ENCODE measurements around the gene RFX3. TPM values are rescaled to one million over a fixed set of nuclear protein-coding genes. Genes with fewer than 3 reads are reported as not detected.

The RFX3 gene
- total and polyA plus RNA-seq, 2 donors (not counting 3 experiments of a cell fraction or from before 2014, with no cell fraction given): 4.8 to 10.5 TPM

GRCh38 chr9:3492214-3492613, 33.6 kb downstream of the RFX3 start:
- CTCF ChIA-PET: no interaction called here
- peaks cover 5% of the 10 kb centered on the region for H3K4me1 ChIP-seq (ENCODE audit: control insufficient read depth, extremely low read depth, insufficient read depth, low read length)
- no peaks in the 10 kb centered on the region for H3K9me3 ChIP-seq (replicated peaks; ENCODE audit: control insufficient read depth, insufficient read depth, low read length)
- no peak overlapping the region for H3K9ac ChIP-seq (replicated peaks; ENCODE audit: extremely low read depth, insufficient read depth, low read length)
- POLR2A ChIA-PET: no interaction called here
- no peaks in the 10 kb centered on the region for H3K9me1 ChIP-seq (replicated peaks; ENCODE audit: control insufficient read depth, extremely low read depth, insufficient read depth, low read length)
- no peak overlapping the region for H3K4me3 ChIP-seq (replicated peaks in 1 of 3; ENCODE audit: insufficient read depth in 1 of 3, low read depth in 1 of 3, low read length in 3 of 3)
- TF ChIP-seq POLR2A (IDR thresholded peaks at IDR 0.05; ENCODE audit: low read depth, low read length) (no peak), MYC (IDR thresholded peaks at IDR 0.05; ENCODE audit: low read depth, low read length) (no peak), CTCF (IDR thresholded peaks at IDR 0.05; ENCODE audit: extremely low read depth in 1 of 2, insufficient read depth in 1 of 2, low read depth in 1 of 2, low read length in 2 of 2) (no peak), GATA2 (IDR thresholded peaks at IDR 0.05; ENCODE audit: insufficient read depth, insufficient read length, low read depth, low read length) (no peak), FOS (IDR thresholded peaks at IDR 0.05; ENCODE audit: borderline replicate concordance, insufficient read depth, low read length) (no peak), EZH2 (IDR thresholded peaks at IDR 0.05; ENCODE audit: borderline replicate concordance, low read depth, low read length, severe bottlenecking) (no peak), POLR2AphosphoS5 (IDR thresholded peaks at IDR 0.05; ENCODE audit: insufficient read depth, low read depth, low read length) (no peak), JUN (IDR thresholded peaks at IDR 0.05; ENCODE audit: borderline replicate concordance, insufficient read depth, insufficient read length, low read depth) (no peak), MAX (IDR thresholded peaks at IDR 0.05; ENCODE audit: insufficient read depth, insufficient read length) (no peak)
- no peaks in the 10 kb centered on the region for H4K20me1 ChIP-seq (replicated peaks; ENCODE audit: control insufficient read depth, extremely low read depth, insufficient read depth, low read length)
- DNase-seq (ENCODE audit: low read depth, low spot score) (no peak), FAIRE-seq (no peak)
- H3K27ac ChIP-seq (ENCODE audit: insufficient read depth, low read depth, low read length): no peak overlapping the region
- H3K79me2 ChIP-seq (ENCODE audit: control insufficient read depth, insufficient read depth, low read length): no peaks in the 10 kb centered on the region
- intact Hi-C loops (cut with micrococcal nuclease): no loop called here
- H3K36me3 ChIP-seq (ENCODE audit: control insufficient read depth in 2 of 2, extremely low read depth in 1 of 2, insufficient read depth in 2 of 2, low read length in 2 of 2): no peaks in the 10 kb centered on the region
- dilution Hi-C loops (cut with MboI; ENCODE audit: extremely low pct_ligation_motif_present, low sequenced_read_pairs): no loop called here
- no peak overlapping the region for H2AFZ ChIP-seq (ENCODE audit: low read depth, low read length)
- BruUV-seq (replicated peaks): no TSS peak
- H3K27me3 ChIP-seq (ENCODE audit: control insufficient read depth in 2 of 2, insufficient read depth in 2 of 2, low read length in 2 of 2): no peaks in the 10 kb centered on the region
- no peak overlapping the region for H3K4me2 ChIP-seq (ENCODE audit: insufficient read depth, low read length)
